Vagina (tissue), 2 donors: ENCODE data around the gene RPUSD3. TPM values are rescaled to one million over a fixed set of nuclear protein-coding genes. Genes with fewer than 3 reads are reported as not detected.

Experiments
- DNase-seq, 2 donors: peaks; one replicate each; pipeline ENCODE4 v3.0.0-alpha.2; 2017; ENCODE audit errors: extremely low spot score in 2 of 2
- H3K27ac ChIP-seq: fragments of 200-600 bp; sonication (generic); one replicate; pipeline ENCODE4 v1.5.1; 2019
- H3K27me3 ChIP-seq: fragments of 200-600 bp; sonication (generic); one replicate; pipeline ENCODE4 v1.5.1; 2019
- H3K36me3 ChIP-seq, 2 donors: fragments of 200-600 bp; sonication (generic); one replicate each; pipeline ENCODE4 v1.5.1; 2017 to 2019
- H3K4me1 ChIP-seq: fragments of 200-600 bp; sonication (generic); one replicate; pipeline ENCODE4 v1.5.1; 2019
- H3K4me3 ChIP-seq, 2 donors: fragments of 200-600 bp; sonication (generic); 1 replicate in 1 of 2; 2 replicates in 1 of 2; pipeline ENCODE4 v1.5.1; 2016 to 2019
- H3K9me3 ChIP-seq: fragments of 200-600 bp; sonication (generic); one replicate; pipeline ENCODE4 v1.5.1; 2019
- POLR2A ChIP-seq, 2 donors: fragments of 450-650 bp; IDR thresholded peaks; one replicate each; pipeline ENCODE4 v1.6.1; 2017; ENCODE audit warnings: antibody characterized with exemption in 2 of 2, mild to moderate bottlenecking in 2 of 2, moderate library complexity in 2 of 2
- POLR2AphosphoS5 ChIP-seq, 2 donors: sonication (generic); formaldehyde crosslinking; IDR thresholded peaks; one replicate each; pipeline ENCODE4 v1.9.0; 2017; ENCODE audit warnings: antibody characterized with exemption in 2 of 2, mild to moderate bottlenecking in 2 of 2, low read depth in 1 of 2; ENCODE audit not compliant: insufficient read depth in 1 of 2
- intact Hi-C: fragments of 100-400 bp; cut with DNase I; formaldehyde crosslinking; loops from one replicate; pipeline ENCODE4 v1.15.1; 2023
- total RNA-seq: library from RNA; depleted of rRNA; stranded (reverse); fragments of >200 nt; gene quantifications from one replicate; pipeline ENCODE4 v1.2.3, GENCODE V29; 2016
- TF ChIP-seq, protein P1 (sequence below), 3 experiments: fragments of 450-650 bp in 2 of 3; fragments of 200-600 bp in 1 of 3; sonication (generic) in 1 of 3; IDR thresholded peaks; one replicate each; pipeline ENCODE4 v1.5.1; 2017 to 2019; ENCODE audit warnings: antibody characterized with exemption in 3 of 3, mild to moderate bottlenecking in 2 of 3, moderate library complexity in 2 of 3

RPUSD3 gene
- total RNA-seq, 1 donor from 2014 or later, result 50.6 TPM

DNA sequence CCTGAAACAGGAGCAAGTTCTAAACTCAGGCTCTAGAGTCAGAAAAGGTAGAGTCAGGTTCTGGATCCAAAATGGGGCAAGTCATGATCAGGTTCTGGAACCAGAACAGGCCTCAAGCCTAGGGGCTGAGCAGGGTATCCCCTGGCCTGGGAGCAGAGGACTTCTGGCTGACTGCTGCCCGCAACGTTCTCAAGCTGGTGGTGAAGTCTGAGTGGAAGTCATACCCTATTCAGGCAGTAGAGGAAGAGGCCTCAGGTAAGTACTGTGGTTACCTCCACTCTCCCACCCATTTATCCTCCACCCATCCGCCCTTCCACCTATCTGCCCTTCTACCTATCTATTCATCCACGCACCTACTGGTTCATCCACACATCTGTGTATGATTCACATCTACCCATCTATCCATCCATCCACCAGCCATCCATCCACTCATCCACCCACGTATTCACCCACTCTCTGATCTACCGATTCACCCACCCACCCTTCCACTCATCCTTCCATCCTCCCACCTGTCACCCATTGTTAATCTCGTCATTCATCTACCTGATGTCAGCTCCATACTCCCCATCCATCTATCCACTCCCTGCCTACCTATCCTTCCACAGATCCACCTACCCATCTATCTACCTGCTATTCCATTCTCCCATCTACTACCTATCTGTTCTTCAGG lies 25.0 kb downstream of the RPUSD3 start:
- no peaks in the 10 kb centered on the region for H3K4me1 ChIP-seq
- no peak for DNase-seq
- H3K36me3 ChIP-seq, result peaks cover 0 to 6% of the 10 kb centered on the region in 2 donors
- H3K27me3 ChIP-seq, result no peaks in the 10 kb centered on the region
- no peak overlapping the region for H3K27ac ChIP-seq
- no peaks in the 10 kb centered on the region for H3K9me3 ChIP-seq
- TF ChIP-seq POLR2A (IDR thresholded peaks at IDR 0.05) (no peak), POLR2AphosphoS5 (IDR thresholded peaks at IDR 0.05; ENCODE audit: insufficient read depth in 1 of 2, low read depth in 1 of 2) (no peak)
- TF ChIP-seq, protein P1, sequence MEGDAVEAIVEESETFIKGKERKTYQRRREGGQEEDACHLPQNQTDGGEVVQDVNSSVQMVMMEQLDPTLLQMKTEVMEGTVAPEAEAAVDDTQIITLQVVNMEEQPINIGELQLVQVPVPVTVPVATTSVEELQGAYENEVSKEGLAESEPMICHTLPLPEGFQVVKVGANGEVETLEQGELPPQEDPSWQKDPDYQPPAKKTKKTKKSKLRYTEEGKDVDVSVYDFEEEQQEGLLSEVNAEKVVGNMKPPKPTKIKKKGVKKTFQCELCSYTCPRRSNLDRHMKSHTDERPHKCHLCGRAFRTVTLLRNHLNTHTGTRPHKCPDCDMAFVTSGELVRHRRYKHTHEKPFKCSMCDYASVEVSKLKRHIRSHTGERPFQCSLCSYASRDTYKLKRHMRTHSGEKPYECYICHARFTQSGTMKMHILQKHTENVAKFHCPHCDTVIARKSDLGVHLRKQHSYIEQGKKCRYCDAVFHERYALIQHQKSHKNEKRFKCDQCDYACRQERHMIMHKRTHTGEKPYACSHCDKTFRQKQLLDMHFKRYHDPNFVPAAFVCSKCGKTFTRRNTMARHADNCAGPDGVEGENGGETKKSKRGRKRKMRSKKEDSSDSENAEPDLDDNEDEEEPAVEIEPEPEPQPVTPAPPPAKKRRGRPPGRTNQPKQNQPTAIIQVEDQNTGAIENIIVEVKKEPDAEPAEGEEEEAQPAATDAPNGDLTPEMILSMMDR (IDR thresholded peaks at IDR 0.05), result no peak
- no peak overlapping the region for H3K4me3 ChIP-seq
- intact Hi-C loops, result no loop called here

- no peaks in the 10 kb centered on the region for H3K9me3 ChIP-seq
- no peak overlapping the region for H3K27ac ChIP-seq
- no peaks in the 10 kb centered on the region for H3K27me3 ChIP-seq
- DNase-seq, result no peak
- no peaks in the 10 kb centered on the region for H3K4me1 ChIP-seq
- intact Hi-C loops, result no loop called here
- H3K4me3 ChIP-seq, result no peak overlapping the region
- peaks cover 0 to 17% of the 10 kb centered on the region in 2 donors for H3K36me3 ChIP-seq
- TF ChIP-seq POLR2AphosphoS5 (IDR thresholded peaks at IDR 0.05; ENCODE audit: insufficient read depth in 1 of 2, low read depth in 1 of 2) (no peak), POLR2A (IDR thresholded peaks at IDR 0.05) (no peak)
- TF ChIP-seq, protein P1 (IDR thresholded peaks at IDR 0.05), result no peak
These were observed 26.4 kb downstream of the RPUSD3 start for GRCh38 chr3:9817436-9817835.

GRCh38 chr3:9815986-9816385 lies 27.8 kb downstream of the RPUSD3 start:
- peaks cover 3% of the 10 kb centered on the region for H3K4me1 ChIP-seq
- H3K9me3 ChIP-seq, result no peaks in the 10 kb centered on the region
- intact Hi-C loops, result no loop called here
- no peak overlapping the region for H3K4me3 ChIP-seq
- H3K27me3 ChIP-seq, result no peaks in the 10 kb centered on the region
- H3K27ac ChIP-seq, result no peak overlapping the region
- TF ChIP-seq POLR2AphosphoS5 (IDR thresholded peaks at IDR 0.05; ENCODE audit: insufficient read depth in 1 of 2, low read depth in 1 of 2) (no peak), POLR2A (IDR thresholded peaks at IDR 0.05) (no peak)
- TF ChIP-seq, protein P1 (IDR thresholded peaks at IDR 0.05), result no peak
- DNase-seq, result no peak
- peaks cover 0 to 17% of the 10 kb centered on the region in 2 donors for H3K36me3 ChIP-seq

GRCh38 chr3:9812870-9813483 lies 30.8 kb downstream of the RPUSD3 start:
- Histone ChIP-seq H3K36me3 (peaks cover 0 to 17% of the 10 kb centered on the region in 2 donors), H3K4me1 (peaks cover 19% of the 10 kb centered on the region), H3K27me3 (no peaks in the 10 kb centered on the region), H3K27ac (no peak overlapping the region), H3K4me3 (no peak overlapping the region), H3K9me3 (no peaks in the 10 kb centered on the region)
- TF ChIP-seq, protein P1 (IDR thresholded peaks at IDR 0.05), result no peak
- no peak for TF ChIP-seq POLR2A (IDR thresholded peaks at IDR 0.05)
- no peak for TF ChIP-seq POLR2AphosphoS5 (IDR thresholded peaks at IDR 0.05; ENCODE audit: insufficient read depth in 1 of 2, low read depth in 1 of 2)
- intact Hi-C loops, result no loop called here
- no peak for DNase-seq

- TF ChIP-seq POLR2A (IDR thresholded peaks at IDR 0.05) (no peak), POLR2AphosphoS5 (IDR thresholded peaks at IDR 0.05; ENCODE audit: insufficient read depth in 1 of 2, low read depth in 1 of 2) (no peak)
- TF ChIP-seq, protein P1 (IDR thresholded peaks at IDR 0.05), result no peak
- DNase-seq, result no peak
- Histone ChIP-seq H3K36me3 (peaks cover 0 to 28% of the 10 kb centered on the region in 2 donors), H3K27me3 (no peaks in the 10 kb centered on the region), H3K27ac (peak overlapping the region; percentile 94), H3K9me3 (no peaks in the 10 kb centered on the region), H3K4me3 (peak overlapping the region; percentile 62 to 68), H3K4me1 (peaks cover 19% of the 10 kb centered on the region)
- intact Hi-C loops, result no loop called here
These were observed 33.0 kb downstream of the RPUSD3 start for GRCh38 chr3:9810846-9811245.
